ENCODE measurements around the gene FGD6. TPM values are rescaled to one million over a fixed set of nuclear protein-coding genes. Genes with fewer than 3 reads are reported as not detected.
A peak's percentile ranks its signal among the peaks of the same experiment; 100 is the strongest.

FGD6 gene
- total and polyA plus RNA-seq, 2 donors (not counting 1 experiment from before 2014, with no cell fraction given) = 3.3 to 4.7 TPM

- peaks cover 3% of the 10 kb centered on the region for H3K36me3 ChIP-seq (ENCODE audit: control insufficient read depth, insufficient read depth, low read length)
- H3K4me3 ChIP-seq (replicated peaks in 1 of 4; ENCODE audit: control extremely low read depth in 1 of 4, insufficient read depth in 1 of 4, low read depth in 3 of 4, low read length in 4 of 4) = no peak overlapping the region
- H3K9me3 ChIP-seq (ENCODE audit: control insufficient read depth, insufficient read depth, low read depth, low read length) = no peaks in the 10 kb centered on the region
- no peaks in the 10 kb centered on the region for H3K4me1 ChIP-seq (ENCODE audit: control insufficient read depth, extremely low read depth, insufficient read depth, low read length)
- H3K27ac ChIP-seq (ENCODE audit: insufficient read depth, low read length) = no peak overlapping the region
- TF ChIP-seq CTCF (conservative IDR thresholded peaks at IDR 0.05 in 1 of 2, IDR thresholded peaks at IDR 0.05 in 1 of 2; ENCODE audit: low read depth in 1 of 2, low read length in 2 of 2) (no peak), EZH2 (IDR thresholded peaks at IDR 0.05; ENCODE audit: low read length, missing control alignments) (no peak)
- H3K4me2 ChIP-seq (ENCODE audit: extremely low read depth, insufficient read depth, low read length) = no peak overlapping the region
- H3K79me2 ChIP-seq (ENCODE audit: control insufficient read depth, insufficient read depth, low read length) = no peaks in the 10 kb centered on the region
- no peaks in the 10 kb centered on the region for H4K20me1 ChIP-seq (ENCODE audit: control insufficient read depth, extremely low read depth, insufficient read depth, low read length)
- no peak overlapping the region for H3K9ac ChIP-seq (ENCODE audit: insufficient read depth, low read length)
- no peaks in the 10 kb centered on the region for H3K27me3 ChIP-seq (ENCODE audit: control insufficient read depth, insufficient read depth, low read length)
- H2AFZ ChIP-seq (ENCODE audit: low read length) = no peak overlapping the region
- peak in 1 of 2 donors; percentile 57 for DNase-seq (ENCODE audit: low read depth in 2 of 2)
Observed at GRCh38 chr12:95051241-95051640, 166.0 kb downstream of the FGD6 start.

GRCh38 chr12:95037906-95038305 is 179.4 kb downstream of the FGD6 start:
- TF ChIP-seq EZH2 (IDR thresholded peaks at IDR 0.05; ENCODE audit: low read length, missing control alignments) = no peak
- no peak for TF ChIP-seq CTCF (conservative IDR thresholded peaks at IDR 0.05 in 1 of 2, IDR thresholded peaks at IDR 0.05 in 1 of 2; ENCODE audit: low read depth in 1 of 2, low read length in 2 of 2)
- H3K36me3 ChIP-seq (ENCODE audit: control insufficient read depth, insufficient read depth, low read length) = no peaks in the 10 kb centered on the region
- no peak overlapping the region for H3K4me3 ChIP-seq (replicated peaks in 1 of 4; ENCODE audit: control extremely low read depth in 1 of 4, insufficient read depth in 1 of 4, low read depth in 3 of 4, low read length in 4 of 4)
- H3K9ac ChIP-seq (ENCODE audit: insufficient read depth, low read length) = no peak overlapping the region
- H3K27ac ChIP-seq (ENCODE audit: insufficient read depth, low read length) = no peak overlapping the region
- H3K4me1 ChIP-seq (ENCODE audit: control insufficient read depth, extremely low read depth, insufficient read depth, low read length) = no peaks in the 10 kb centered on the region
- H3K4me2 ChIP-seq (ENCODE audit: extremely low read depth, insufficient read depth, low read length) = no peak overlapping the region
- no peaks in the 10 kb centered on the region for H3K79me2 ChIP-seq (ENCODE audit: control insufficient read depth, insufficient read depth, low read length)
- DNase-seq (ENCODE audit: low read depth in 2 of 2) = peak in 1 of 2 donors; percentile 5
- no peaks in the 10 kb centered on the region for H3K27me3 ChIP-seq (ENCODE audit: control insufficient read depth, insufficient read depth, low read length)
- no peaks in the 10 kb centered on the region for H4K20me1 ChIP-seq (ENCODE audit: control insufficient read depth, extremely low read depth, insufficient read depth, low read length)
- no peak overlapping the region for H2AFZ ChIP-seq (ENCODE audit: low read length)
- H3K9me3 ChIP-seq (ENCODE audit: control insufficient read depth, insufficient read depth, low read depth, low read length) = no peaks in the 10 kb centered on the region

GRCh38 chr12:95034750-95035149 is 182.5 kb downstream of the FGD6 start:
- Histone ChIP-seq H3K27me3 (ENCODE audit: control insufficient read depth, insufficient read depth, low read length) (no peaks in the 10 kb centered on the region), H3K4me2 (ENCODE audit: extremely low read depth, insufficient read depth, low read length) (no peak overlapping the region), H3K36me3 (ENCODE audit: control insufficient read depth, insufficient read depth, low read length) (no peaks in the 10 kb centered on the region), H3K9ac (ENCODE audit: insufficient read depth, low read length) (no peak overlapping the region), H3K9me3 (ENCODE audit: control insufficient read depth, insufficient read depth, low read depth, low read length) (no peaks in the 10 kb centered on the region), H3K4me1 (ENCODE audit: control insufficient read depth, extremely low read depth, insufficient read depth, low read length) (no peaks in the 10 kb centered on the region), H2AFZ (ENCODE audit: low read length) (no peak overlapping the region), H4K20me1 (ENCODE audit: control insufficient read depth, extremely low read depth, insufficient read depth, low read length) (no peaks in the 10 kb centered on the region), H3K27ac (ENCODE audit: insufficient read depth, low read length) (no peak overlapping the region), H3K79me2 (ENCODE audit: control insufficient read depth, insufficient read depth, low read length) (no peaks in the 10 kb centered on the region), H3K4me3 (replicated peaks in 1 of 4; ENCODE audit: control extremely low read depth in 1 of 4, insufficient read depth in 1 of 4, low read depth in 3 of 4, low read length in 4 of 4) (no peak overlapping the region)
- DNase-seq (ENCODE audit: low read depth in 2 of 2) = no peak
- no peak for TF ChIP-seq CTCF (conservative IDR thresholded peaks at IDR 0.05 in 1 of 2, IDR thresholded peaks at IDR 0.05 in 1 of 2; ENCODE audit: low read depth in 1 of 2, low read length in 2 of 2)
- no peak for TF ChIP-seq EZH2 (IDR thresholded peaks at IDR 0.05; ENCODE audit: low read length, missing control alignments)

Other genes starting within 250 kb of the FGD6 start
- 79.6 and 102 TPM in 2 replicates for gene NDUFA12, start 213.8 kb downstream of the FGD6 start, total RNA-seq
- gene NDUFA12, start 213.8 kb downstream of the FGD6 start, polyA plus RNA-seq = 210 and 228 TPM in 2 replicates
- gene NR2C1, start 143.8 kb downstream of the FGD6 start, total RNA-seq = 21.8 and 25.6 TPM in 2 replicates
- 15.6 and 27.0 TPM in 2 replicates for gene NR2C1, start 143.8 kb downstream of the FGD6 start, polyA plus RNA-seq
- 50.1 and 76.6 TPM in 2 replicates for gene VEZT, start 340 bp upstream of the FGD6 start, total RNA-seq
- gene VEZT, start 340 bp upstream of the FGD6 start, polyA plus RNA-seq = 96.1 and 123 TPM in 2 replicates

All from fibroblast of lung (primary cell).